ENCODE measurements around the gene MOGAT1. TPM values are rescaled to one million over a fixed set of nuclear protein-coding genes. Genes with fewer than 3 reads are reported as not detected.
"Not testable (repeated sequence)": the region's sequence is repeated elsewhere in the genome, so short reads cannot be mapped to it uniquely, and the experiment has no call there.

Gene MOGAT1
- total and polyA plus RNA-seq, 2 of the 13 experiments (the other 11 are each of a cell fraction or from before 2014, with no cell fraction given) = 0.98 to 4.3 TPM

- H3K27ac ChIP-seq (ENCODE audit: extremely low read length, insufficient read depth, low read length); ATAC-seq; H4K20me1 ChIP-seq (ENCODE audit: insufficient read depth, low read length); H3K36me3 ChIP-seq (replicated peaks in 1 of 2; ENCODE audit: control insufficient read depth in 1 of 2, insufficient read depth in 2 of 2, low read length in 2 of 2); CTCF ChIA-PET (ENCODE audit: low intra/inter-chr PET ratio, low total read pairs); H2AFZ ChIP-seq (ENCODE audit: low read length); FAIRE-seq; H3K4me3 ChIP-seq (replicated peaks in 1 of 3; ENCODE audit: insufficient read depth in 1 of 3, low read depth in 2 of 3, low read length in 3 of 3); H3K9me3 ChIP-seq (ENCODE audit: low read length); H3K9ac ChIP-seq (ENCODE audit: insufficient read depth, low read depth, low read length); in situ Hi-C loops (cut with HindIII; ENCODE audit: extremely low pct_ligation_motif_present, low pct_unique_long_range_greater_than_20kb); DNase-seq (ENCODE audit: low spot score); BruUV-seq (replicated peaks); H3K79me2 ChIP-seq (ENCODE audit: insufficient read depth, low read length); intact Hi-C loops (cut with micrococcal nuclease; ENCODE audit: unreplicated experiment); H3K27me3 ChIP-seq (ENCODE audit: control insufficient read depth in 1 of 2, insufficient read depth in 2 of 2, low read length in 2 of 2); H3K4me2 ChIP-seq (ENCODE audit: low read depth, low read length); POLR2A ChIA-PET: not testable (repeated sequence)
- TF ChIP-seq ZNF430 (CRISPR knock-in tag; IDR thresholded peaks at IDR 0.05) (peak; percentile 63; the same call in 1 of the 2 replicates), ZBTB33 (CRISPR knock-in tag; IDR thresholded peaks at IDR 0.05) (peak; percentile 10; the same call in 1 of the 2 replicates), ZSCAN5A (CRISPR knock-in tag; IDR thresholded peaks at IDR 0.05; ENCODE audit: borderline replicate concordance) (peak; percentile 87; the same call in 1 of the 2 replicates)
- peaks cover 25% of the 10 kb centered on the region for H3K4me1 ChIP-seq (ENCODE audit: insufficient read depth, low read length)
- 99% methylated on average over 2 of the region's 2 CpGs for whole genome bisulfite sequencing (ENCODE audit: low lambda C conversion rate)
Measured at GRCh38 chr2:222721597-222721996, 50.1 kb downstream of the MOGAT1 start.

GRCh38 chr2:222722327-222722946 is 51.0 kb downstream of the MOGAT1 start:
- intact Hi-C loops (cut with micrococcal nuclease; ENCODE audit: unreplicated experiment) = no loop called here
- no peak overlapping the region for H3K4me2 ChIP-seq (ENCODE audit: low read depth, low read length)
- no peaks in the 10 kb centered on the region for H3K79me2 ChIP-seq (ENCODE audit: insufficient read depth, low read length)
- CTCF ChIA-PET (ENCODE audit: low intra/inter-chr PET ratio, low total read pairs) = no interaction called here
- POLR2A ChIA-PET = no interaction called here
- H3K27me3 ChIP-seq (ENCODE audit: control insufficient read depth in 1 of 2, insufficient read depth in 2 of 2, low read length in 2 of 2) = no peaks in the 10 kb centered on the region
- FAIRE-seq (no peak), ATAC-seq (no peak), DNase-seq (ENCODE audit: low spot score) (no peak)
- 0 out of 2 replicates have a peak, but pooled peaks cover 8% of the 10 kb centered on the region for H3K9me3 ChIP-seq (ENCODE audit: low read length)
- H3K27ac ChIP-seq (ENCODE audit: extremely low read length, insufficient read depth, low read length) = no peak overlapping the region
- H3K4me3 ChIP-seq (replicated peaks in 1 of 3; ENCODE audit: insufficient read depth in 1 of 3, low read depth in 2 of 3, low read length in 3 of 3) = no peak overlapping the region
- no peaks in the 10 kb centered on the region for H3K36me3 ChIP-seq (replicated peaks in 1 of 2; ENCODE audit: control insufficient read depth in 1 of 2, insufficient read depth in 2 of 2, low read length in 2 of 2)
- no peak overlapping the region for H2AFZ ChIP-seq (ENCODE audit: low read length)
- in situ Hi-C loops (cut with HindIII; ENCODE audit: extremely low pct_ligation_motif_present, low pct_unique_long_range_greater_than_20kb) = no loop called here
- peaks cover 25% of the 10 kb centered on the region for H3K4me1 ChIP-seq (ENCODE audit: insufficient read depth, low read length)
- no peaks in the 10 kb centered on the region for H4K20me1 ChIP-seq (ENCODE audit: insufficient read depth, low read length)
- H3K9ac ChIP-seq (ENCODE audit: insufficient read depth, low read depth, low read length) = no peak overlapping the region
- WGBS (ENCODE audit: low lambda C conversion rate) = 86% methylated on average over 2 of the region's 2 CpGs
- BruUV-seq (replicated peaks) = no TSS peak
- no peak for TF ChIP-seq RCOR2 (CRISPR knock-in tag; IDR thresholded peaks at IDR 0.05)
- no peak for TF ChIP-seq ZBTB10 (CRISPR knock-in tag; IDR thresholded peaks at IDR 0.05; ENCODE audit: borderline replicate concordance)
- no peak for TF ChIP-seq ZNF768 (CRISPR knock-in tag; IDR thresholded peaks at IDR 0.05)
- no peak for TF ChIP-seq ZNF124 (CRISPR knock-in tag; IDR thresholded peaks at IDR 0.05)
- no peak for TF ChIP-seq TFAP4 (IDR thresholded peaks at IDR 0.05; ENCODE audit: borderline replicate concordance, low read depth)
- TF ChIP-seq ZNF414 (CRISPR knock-in tag; IDR thresholded peaks at IDR 0.05) = no peak

Data from HepG2 (cell line).